GM18511 (cell line): ENCODE results near the gene FOXP1.

Source experiments
- ATAC-seq: cut with Tn5 transposase; IDR thresholded peaks from one replicate; pipeline ENCODE4 v1.9.1; 2021; ENCODE audit warnings: mild to moderate bottlenecking, moderate library complexity; ENCODE audit not compliant: unreplicated experiment

The FOXP1 gene

DNA sequence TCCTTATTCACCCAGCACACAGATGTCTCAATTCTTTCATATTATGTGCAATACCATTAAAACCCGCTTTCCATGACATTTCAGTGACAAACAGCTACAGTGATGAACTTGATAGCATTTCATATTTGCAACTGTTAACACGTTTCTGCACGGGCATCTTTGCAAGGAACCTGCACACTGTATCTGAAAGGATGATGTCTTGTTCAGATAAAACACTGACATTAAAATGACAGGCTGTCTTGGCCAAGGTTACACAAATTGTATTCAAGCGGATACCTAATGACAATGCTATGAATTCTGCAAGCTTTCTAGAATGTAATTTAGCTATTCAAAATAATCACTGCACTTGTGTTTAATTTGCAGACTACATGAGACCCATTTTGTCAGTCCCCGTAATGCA is 529.2 kb downstream of the FOXP1 start:
- ATAC-seq: no peak

DNA sequence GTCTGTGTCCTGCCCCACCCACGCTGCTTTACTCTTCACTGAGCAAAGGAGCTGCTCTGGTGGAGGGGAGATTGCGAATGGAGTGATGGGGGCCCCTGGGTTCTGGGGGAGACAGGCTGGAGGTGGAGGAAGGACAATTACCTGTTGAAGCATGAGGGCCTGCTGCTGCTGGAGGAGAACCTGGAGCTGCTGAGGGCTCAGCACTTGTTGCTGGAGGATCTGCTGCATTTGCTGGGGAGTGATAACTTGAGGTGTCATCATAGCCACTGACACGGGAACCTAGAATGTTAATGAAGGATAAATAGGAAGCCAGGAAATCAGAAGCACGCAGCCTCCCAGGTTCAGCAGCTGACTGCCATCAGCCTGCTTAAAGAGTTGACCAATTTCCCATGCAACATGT is 530.0 kb downstream of the FOXP1 start:
- no peak for ATAC-seq

DNA sequence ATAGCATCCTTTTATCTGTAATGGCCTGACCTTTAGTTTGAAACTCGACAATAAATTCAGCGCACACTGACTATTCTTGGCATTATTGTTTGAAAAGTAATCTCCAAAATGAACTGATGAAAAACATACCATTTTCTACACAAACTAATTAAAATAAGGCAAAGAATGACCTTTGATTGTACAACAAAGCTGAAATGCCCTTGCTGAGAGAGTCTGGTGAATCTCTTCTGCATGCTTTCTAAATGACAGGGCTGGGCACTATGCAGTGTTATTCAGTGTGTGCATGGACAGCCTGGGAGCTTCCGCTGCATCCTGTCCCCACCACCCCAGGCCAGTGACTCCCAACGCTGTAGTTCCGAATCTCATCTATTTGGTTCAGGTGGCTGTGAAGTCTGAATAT is 530.8 kb downstream of the FOXP1 start:
- ATAC-seq: no peak

DNA sequence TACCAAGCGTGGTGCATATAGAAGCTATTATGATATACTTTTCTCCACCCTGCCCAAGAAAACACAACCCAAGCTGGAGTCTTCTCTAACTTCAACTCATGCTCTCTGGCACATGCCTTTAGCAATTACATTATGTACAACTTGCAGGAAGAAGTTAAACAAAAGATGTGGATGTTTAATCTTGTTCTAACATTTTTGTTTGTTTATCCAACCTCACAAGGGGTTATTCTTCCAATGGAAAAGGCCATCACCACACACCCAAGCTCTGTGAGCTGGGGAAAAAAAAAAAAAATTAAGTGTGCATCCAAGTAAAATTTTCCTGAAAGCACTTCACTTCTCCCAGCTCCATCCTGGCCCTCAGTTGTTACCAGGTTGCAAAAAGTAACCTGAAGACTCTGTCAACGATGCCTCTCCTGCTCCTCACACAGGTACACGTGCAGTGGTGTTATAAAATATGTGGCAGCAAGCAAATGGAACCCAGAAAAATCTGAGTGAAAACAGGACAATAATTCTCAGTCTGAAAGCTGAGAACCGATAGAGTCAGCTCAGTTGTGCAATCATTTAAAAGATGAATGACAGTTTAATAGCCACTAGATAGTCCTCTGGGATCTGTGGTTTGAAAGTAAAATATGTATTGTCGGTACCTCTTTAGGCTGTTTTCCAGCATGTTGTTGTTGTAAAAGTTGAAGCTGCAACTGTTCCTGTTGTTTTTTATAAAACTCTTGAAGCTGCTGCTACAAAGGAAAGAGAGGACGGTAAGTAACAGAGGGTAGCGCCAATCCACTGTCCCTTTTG is 531.4 kb downstream of the FOXP1 start:
- no peak for ATAC-seq

DNA sequence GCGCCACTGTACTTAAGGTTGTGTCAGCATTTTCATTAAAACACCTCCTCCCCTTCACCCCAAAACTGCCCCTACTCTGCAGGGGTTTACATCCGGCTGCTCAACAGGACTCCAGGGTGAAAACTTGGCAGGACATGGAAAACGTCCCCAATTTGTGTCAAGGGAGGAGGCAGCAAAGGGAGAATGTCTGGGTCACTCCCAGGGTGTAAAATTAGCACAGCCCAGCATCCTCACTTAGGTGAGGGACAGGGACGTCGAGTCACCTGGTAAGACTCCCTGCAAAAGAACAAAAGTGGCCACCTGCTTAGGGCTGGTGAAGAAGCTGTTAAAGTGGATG is 532.3 kb downstream of the FOXP1 start:
- no peak for ATAC-seq

DNA sequence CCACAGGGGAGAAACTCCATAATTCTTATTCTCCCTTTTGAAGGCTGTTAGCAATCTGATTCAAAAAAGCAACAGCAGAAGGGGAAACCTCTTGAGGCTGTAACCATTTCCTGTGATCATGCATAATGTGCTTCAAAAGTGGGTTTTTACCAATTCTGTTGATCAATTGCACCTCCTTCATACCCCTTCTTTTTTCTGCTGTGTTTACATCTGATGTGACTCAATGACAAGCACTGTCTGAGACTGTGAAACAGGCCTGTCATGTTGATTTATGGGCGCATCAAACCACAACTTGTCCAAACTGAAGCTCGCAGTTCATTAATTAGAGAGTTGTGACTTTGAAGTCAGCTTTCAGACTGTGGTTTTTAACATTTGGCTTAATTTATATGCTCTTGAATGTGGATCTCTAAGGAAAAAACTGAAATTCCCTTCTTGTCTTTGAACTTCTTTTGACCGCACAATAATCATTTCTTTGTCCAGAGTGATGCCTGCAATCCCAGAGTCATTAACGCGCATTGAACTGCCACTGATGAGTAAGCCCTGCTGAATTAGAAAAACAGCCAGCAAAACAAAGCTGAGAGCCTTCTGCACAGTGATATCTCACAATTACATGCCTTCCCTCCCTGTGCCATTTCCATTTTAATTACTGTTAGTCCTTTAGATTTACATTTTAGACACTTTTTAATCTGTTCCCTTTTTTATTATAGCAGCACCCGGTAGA is 532.8 kb downstream of the FOXP1 start:
- ATAC-seq: peak; percentile 49

DNA sequence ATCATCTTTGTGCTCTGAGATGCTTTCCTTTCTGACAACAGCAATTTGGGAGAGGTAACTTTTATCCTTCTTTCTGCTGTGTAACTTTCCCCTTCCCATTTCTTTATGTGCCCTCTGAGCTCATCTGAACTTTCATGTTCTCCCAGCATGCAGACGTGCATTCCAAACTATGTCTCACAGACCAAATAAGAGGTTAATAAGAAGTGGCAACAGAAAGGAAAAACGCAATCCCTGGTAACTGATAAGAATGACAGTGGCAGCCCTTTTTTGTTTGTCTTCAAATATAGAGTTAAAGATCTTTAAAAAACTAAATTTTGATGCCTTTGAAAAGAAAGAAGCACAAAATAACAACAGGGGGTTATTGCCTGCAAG is 533.4 kb downstream of the FOXP1 start:
- ATAC-seq: no peak

DNA sequence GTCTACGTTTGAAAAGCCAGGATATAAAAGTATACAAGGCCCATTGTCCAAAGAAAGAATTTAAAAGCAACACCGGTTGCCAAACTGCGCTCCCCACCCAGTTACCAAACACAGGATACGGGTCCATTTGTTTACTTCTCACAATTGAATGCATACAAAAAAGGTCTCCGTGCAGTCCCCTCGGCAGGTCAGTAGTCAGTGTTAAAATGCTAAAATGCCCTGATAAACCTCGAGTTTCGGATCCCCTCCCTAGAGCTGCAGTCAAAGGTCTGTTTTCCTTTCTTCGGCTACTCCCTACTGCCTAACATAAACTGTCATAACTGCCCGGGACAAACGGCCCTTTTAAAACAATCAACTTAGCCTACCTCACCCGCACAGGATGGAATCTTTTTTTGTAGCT is 534.6 kb downstream of the FOXP1 start:
- no peak for ATAC-seq

DNA sequence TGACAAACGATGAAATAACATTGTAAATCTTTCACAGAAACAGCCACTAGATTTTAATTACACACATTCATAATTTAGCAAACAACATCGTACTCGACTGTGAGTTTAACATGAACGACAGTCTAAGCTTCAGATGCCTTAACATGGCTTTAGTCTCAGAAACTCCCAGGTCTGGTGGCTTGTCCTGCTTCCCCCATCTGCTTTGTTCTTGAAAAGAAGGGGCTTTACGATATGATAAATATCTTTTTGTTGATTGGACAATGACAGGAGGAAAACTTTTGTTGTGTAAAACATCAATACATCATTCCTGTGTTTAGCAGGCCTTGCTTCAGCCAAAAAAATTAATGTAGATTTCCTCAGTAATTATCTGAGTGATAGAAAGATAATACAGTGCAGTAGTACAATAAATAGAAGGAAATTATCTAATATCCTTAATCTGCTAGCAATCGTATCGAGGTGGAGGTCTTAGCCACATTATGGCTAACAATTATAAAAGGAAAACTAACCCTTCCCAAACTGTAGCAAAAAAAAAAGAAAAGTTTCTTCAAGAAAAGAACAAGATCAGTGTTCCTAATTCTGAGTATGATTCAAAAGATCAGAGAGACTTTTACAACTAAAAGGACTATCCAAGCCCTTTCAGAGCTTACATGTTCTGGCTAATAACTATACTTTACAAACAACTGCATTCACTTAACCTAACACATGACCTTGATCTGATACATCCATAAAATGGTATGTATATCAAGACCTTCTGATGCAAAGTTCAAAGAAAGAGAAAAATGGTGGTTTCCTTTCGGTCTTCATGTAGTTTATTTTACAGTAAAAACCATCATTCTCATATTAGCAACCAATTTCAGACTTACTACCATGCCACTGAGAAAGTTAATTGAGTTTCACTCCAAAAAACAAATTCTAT is 535.7 kb downstream of the FOXP1 start:
- no peak for ATAC-seq

DNA sequence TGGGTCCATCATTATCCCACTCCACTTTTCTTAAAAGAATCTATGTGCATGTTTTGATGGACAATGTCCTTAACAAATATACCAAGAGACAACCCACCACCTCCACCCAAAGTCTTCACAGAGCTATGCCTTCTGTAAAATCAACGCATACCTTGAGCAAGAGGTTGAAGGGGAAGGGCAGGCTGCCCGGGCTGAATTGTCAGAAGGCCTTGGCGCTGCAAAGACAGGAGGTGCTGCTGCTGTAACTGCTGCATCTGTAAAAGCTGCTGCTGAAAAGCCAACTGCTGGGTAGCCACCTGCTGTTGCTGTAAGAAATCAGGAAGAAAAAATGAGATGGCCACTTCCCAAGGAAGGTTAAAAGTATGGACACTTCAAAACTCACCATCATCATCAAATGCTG is 536.7 kb downstream of the FOXP1 start:
- no peak for ATAC-seq

DNA sequence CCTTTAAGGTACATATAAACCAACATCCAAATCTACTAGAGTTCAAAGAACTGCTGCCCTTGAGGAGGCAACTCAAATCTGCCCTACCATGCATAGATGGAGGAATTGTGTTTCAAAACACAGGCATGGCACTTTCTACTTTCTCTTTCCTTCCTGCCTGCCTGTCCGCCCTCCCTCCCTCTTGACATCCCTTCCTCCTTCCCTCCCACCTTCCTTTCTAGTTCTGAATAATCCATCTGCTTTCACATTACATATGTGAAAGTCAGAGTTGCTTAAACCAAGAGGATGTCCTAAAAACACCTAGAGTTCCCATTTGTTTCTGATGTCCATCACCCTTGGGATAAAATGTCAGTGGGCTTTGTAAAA is 537.6 kb downstream of the FOXP1 start:
- peak; percentile 66 for ATAC-seq

DNA sequence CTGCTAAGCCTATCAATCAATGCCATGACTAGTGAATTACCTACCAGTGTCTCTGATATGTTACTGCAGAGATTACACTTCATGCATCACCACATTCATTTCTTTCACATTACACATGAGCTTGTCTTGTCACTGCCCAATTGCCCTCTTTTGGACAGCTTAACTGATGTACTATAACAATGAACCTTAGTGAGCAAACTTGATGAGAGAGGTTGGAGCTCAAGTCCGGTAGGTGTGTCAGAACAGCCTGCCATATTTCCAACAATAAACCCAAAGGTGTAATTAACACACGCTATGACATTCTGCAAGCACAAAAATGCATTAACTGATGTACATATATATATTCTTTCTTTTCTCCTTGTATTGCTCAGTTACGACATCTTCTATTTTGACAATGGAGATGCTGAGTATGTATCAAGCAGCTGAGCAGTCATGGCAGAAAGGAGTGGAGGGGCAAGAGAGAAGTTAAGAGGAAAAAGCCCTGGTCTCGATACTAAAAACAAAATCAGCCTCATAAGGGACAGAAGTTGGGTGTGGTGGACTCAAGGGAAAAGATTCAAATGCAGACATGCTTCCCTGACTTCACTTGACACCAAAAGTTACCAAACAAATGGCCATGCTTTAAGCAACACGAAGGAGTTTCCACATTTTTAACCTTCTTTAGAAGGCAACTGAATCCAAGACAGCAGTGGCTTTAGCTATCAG is 538.2 kb downstream of the FOXP1 start:
- ATAC-seq: no peak

DNA sequence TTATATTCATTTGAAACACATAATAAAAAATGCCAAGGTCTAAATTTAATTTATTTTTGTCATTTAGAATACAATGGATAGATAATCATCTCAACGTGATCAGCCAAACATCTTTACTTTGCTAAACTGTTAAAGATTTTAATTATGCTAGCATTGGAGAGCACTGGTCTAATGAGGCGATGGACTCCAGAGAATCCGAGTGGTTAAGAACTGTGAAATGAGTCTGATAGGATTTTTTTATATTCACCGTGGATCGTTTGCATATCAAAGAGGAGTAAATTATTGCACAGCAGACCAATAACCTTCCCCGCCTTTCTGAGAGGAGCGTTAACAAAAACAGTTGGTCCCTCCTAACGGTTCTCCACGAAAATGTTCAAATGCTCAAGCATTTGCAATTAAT is 540.8 kb downstream of the FOXP1 start:
- ATAC-seq: no peak

DNA sequence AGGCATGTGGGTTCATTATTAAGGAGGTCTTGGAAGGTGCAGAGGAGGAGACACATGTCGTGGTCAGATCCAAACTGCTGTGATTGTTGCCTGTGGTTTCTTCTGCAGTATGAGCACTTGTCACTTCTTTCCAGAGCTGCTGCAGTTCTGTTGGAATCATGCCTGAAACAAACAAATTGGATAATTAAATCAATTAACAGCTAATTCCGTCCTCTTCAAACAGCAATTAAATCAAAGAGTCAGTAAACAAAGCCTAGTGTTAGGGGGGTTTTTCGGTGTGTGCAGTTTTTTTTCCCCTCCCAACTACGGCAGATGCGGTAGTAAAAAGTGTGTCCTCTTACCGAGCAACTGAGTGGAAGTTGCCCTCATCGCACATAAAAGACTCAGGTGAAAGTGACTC is 542.2 kb downstream of the FOXP1 start:
- no peak for ATAC-seq

DNA sequence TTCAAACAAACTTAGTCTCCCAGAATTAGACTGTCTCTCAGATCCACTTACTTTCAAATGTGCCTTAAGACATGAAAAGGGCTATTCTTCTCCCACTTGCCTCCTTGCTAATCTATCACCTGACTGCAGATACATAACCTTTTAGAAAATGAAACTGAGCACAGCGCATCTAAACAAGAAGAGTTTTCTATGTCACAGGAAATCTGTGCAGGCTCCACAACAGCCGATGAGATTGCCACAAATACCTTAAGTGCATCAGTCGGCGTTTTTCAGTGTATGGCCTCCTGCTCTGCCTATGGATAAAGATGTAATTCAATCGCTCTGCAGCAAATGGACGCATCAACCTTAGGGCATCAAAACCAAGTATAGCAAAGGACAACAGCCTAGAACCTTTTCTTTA is 544.2 kb downstream of the FOXP1 start:
- ATAC-seq: no peak

DNA sequence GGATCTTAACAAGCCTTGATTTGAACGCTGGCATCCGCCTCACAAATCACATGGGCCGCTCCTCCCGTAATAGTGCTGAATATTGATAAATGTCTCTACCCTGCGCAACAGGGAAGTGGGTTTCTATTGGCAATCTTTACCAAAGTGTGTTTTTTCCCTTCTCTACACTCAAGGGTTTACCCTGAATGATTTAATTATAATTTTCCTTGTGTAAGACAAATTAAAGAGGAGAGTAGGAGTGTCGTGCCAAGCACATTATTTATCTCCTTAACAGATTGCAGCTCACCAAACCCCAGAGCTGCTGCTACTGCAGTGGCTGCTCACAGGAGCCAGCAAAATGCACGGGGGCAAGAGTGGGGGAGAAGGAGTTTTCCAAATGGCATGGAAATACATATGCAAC is 545.8 kb downstream of the FOXP1 start:
- ATAC-seq: no peak

DNA sequence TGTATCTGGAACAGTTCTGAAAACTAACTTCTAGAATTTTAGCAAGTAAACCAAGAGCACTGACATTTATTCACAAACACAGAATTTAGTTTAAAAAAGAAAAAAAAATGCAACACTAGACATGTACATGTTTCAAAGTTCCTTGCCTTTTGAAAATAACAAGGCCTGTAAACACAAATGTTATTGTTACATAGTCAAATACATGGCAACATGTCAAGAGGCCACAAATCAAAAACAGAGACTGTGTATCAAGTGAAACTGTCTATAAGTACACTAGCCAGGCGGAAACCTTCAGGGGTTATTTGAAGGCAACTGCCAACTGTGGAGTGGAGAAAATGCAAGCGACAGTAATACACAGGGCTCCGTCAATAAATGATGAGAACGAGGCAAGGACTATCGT is 547.6 kb downstream of the FOXP1 start:
- no peak for ATAC-seq

DNA sequence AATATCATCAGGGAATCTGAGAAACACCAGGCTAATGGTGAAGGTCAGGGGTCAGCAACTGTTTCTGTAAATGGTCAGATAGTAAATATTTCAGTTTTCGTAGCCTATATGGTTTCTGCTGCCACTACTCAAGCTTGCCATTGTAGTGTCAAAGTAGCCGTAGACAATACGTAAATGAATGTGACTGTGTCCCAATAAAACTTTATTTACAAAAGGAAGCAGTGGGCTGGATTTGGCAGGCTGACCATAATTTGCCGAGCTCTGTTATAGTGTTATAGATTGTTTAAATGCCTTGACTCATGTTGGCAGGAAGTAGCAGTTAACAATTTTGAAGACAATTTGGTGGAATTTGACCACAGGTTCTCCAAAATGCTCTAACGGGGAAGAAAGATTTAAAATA is 548.2 kb downstream of the FOXP1 start:
- ATAC-seq: no peak

DNA sequence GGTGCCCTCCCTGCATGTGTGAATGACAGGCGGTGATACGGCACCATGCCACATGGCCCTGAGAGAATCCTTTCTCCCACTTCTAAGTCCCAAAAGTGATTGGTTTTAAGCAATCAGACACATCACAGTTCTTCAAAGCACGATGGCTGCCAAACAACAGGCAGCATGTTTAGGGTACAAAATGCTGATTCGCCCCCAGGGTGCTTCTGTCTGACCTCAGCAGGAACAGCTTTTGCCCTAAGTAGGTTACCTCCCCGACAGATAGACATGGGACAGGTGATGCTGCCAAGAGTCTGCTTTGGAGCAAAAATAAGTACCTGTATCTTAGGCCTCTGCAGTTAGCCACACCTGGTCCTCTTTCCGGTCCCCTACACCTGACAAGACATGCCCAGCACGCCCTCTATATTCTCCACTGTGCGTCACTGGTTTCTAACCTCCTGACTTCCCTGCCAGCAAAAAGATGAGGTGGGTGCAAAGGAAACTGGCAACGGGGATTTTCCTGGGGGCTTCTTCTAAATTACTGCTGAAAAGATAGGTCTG is 549.8 kb downstream of the FOXP1 start:
- no peak for ATAC-seq

DNA sequence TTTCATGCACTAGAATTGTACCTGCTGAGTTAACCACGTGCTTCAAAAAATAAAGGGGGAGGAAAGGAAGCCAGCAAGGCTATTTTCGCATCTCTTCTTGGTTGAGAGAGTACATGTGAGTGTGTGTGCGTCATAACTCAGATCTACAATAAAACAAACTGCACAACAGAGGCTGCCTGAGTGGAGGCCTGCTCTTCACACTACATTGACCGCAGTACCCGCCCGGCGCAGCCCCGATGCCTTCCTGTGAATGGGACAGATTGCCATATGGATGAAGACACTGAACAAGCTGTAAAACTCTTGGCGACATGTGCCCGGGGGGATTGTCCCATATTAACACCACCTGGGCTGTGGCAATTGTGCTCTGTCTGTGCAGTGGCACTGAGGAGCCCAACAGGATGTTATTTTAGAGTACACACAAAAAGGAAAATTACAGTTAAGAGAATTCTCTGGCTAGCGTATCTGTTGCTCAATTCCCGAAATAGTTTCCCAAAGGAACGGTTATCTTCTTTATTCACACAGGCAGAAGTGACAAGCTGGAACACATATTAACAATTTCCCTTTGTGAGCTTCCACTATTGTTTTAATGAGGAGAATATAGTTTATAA is 551.5 kb downstream of the FOXP1 start:
- no peak for ATAC-seq

DNA sequence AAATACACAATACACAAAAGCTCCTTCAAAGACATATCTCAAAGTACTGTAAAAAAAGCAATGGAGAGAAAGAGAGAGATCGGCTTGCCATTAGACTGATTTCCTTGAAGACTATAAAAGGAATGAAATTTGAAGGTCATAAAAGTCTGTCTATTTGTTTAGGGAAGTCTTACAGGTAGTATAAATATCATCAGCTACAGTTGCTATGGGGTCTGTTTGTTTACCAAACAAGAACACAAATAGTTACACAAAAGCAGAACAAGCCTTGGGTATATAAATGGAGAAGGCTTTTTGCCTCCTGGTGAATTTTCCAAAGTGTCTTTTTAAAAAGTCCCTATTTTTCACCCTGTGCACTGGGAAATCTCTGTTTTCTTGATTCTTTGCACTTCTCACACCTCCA is 552.3 kb downstream of the FOXP1 start:
- ATAC-seq: no peak
